GM18858 (cell line): ENCODE results near the gene EMX2.

Experiments
- ATAC-seq: cut with Tn5 transposase; IDR thresholded peaks from one replicate; pipeline ENCODE4 v1.9.1; 2021; ENCODE audit not compliant: unreplicated experiment

EMX2 gene

GRCh38 chr10:117543225-117544003, 868 bp downstream of the EMX2 start:
- no peak for ATAC-seq

- ATAC-seq: no peak
Observed at GRCh38 chr10:117544004-117544701, 1.6 kb downstream of the EMX2 start.

GRCh38 chr10:117544711-117545140, 2.2 kb downstream of the EMX2 start:
- no peak for ATAC-seq

GRCh38 chr10:117545141-117546019, 2.8 kb downstream of the EMX2 start:
- no peak for ATAC-seq

- ATAC-seq: no peak
Observed at GRCh38 chr10:117546020-117546580, 3.6 kb downstream of the EMX2 start.

- ATAC-seq: no peak
Observed at GRCh38 chr10:117546581-117547015, 4.1 kb downstream of the EMX2 start.

- ATAC-seq: no peak
Observed at GRCh38 chr10:117547016-117547715, 4.6 kb downstream of the EMX2 start.

- ATAC-seq: no peak
Observed at GRCh38 chr10:117547716-117548668, 5.4 kb downstream of the EMX2 start.

- no peak for ATAC-seq
Observed at GRCh38 chr10:117549100-117549585, 6.6 kb downstream of the EMX2 start.

- ATAC-seq: no peak
Observed at GRCh38 chr10:117550076-117550475, 7.5 kb downstream of the EMX2 start.

GRCh38 chr10:117550599-117551329, 8.2 kb downstream of the EMX2 start:
- no peak for ATAC-seq

GRCh38 chr10:117551330-117552155, 9.0 kb downstream of the EMX2 start:
- ATAC-seq: no peak

- ATAC-seq: no peak
Observed at GRCh38 chr10:117552156-117552631, 9.6 kb downstream of the EMX2 start.

- ATAC-seq: no peak
Observed at GRCh38 chr10:117552701-117553141, 10.2 kb downstream of the EMX2 start.

GRCh38 chr10:117553142-117553814, 10.7 kb downstream of the EMX2 start:
- no peak for ATAC-seq

GRCh38 chr10:117553815-117554172, 11.2 kb downstream of the EMX2 start:
- ATAC-seq: no peak

- no peak for ATAC-seq
Observed at GRCh38 chr10:117554241-117554814, 11.8 kb downstream of the EMX2 start.
